GM13977 (cell line): Measurements from ENCODE around the gene XPO5.
"Not testable (repeated sequence)": the region's sequence is repeated elsewhere in the genome, so short reads cannot be mapped to it uniquely, and the experiment has no call there.

Experiments
- DNase-seq: peaks from one replicate; pipeline ENCODE4 v3.0.0; 2012; ENCODE audit warnings: low spot score
- CTCF ChIP-seq: IDR thresholded peaks from 2 replicates; pipeline ENCODE4 v1.5.1; 2012; ENCODE audit warnings: mild to moderate bottlenecking, control low read depth; ENCODE audit not compliant: insufficient read depth; ENCODE audit errors: extremely low read depth, missing control alignments
- in situ Hi-C: fragments of 300-500 bp; cut with MboI; formaldehyde crosslinking; loops from one replicate; pipeline ENCODE4 v1.12.0; 2022; ENCODE audit warnings: low sequenced_read_pairs, low pct_unique_long_range_greater_than_20kb, mixed read lengths, inconsistent platforms; ENCODE audit not compliant: unreplicated experiment

XPO5 gene

DNA sequence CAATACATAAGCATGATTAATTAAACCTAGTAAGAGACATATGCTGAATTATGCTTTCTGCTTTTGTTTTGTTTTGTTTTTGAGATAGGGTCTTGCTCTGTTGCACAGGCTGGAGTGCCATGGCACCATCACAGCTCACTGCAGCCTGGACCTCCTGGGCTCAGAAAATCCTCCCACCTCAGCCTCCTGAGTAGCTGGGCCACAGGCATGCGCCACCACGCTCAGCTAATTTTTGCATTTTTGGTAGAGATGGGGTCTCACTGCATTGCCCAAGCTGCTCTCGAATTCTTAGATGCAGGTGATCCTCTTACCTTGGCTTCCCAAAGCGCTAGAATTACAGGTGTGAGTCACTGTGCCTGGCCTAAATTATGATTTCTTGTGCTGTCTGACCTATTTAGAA is 3.8 kb downstream of the XPO5 start:
- in situ Hi-C loops, result no loop called here
- no peak for TF ChIP-seq CTCF
- no peak for DNase-seq

- in situ Hi-C loops, result no loop called here
- no peak for TF ChIP-seq CTCF
- DNase-seq, result peak; percentile 58
Observed at GRCh38 chr6:43570876-43571441, 4.9 kb downstream of the XPO5 start.

- no peak for DNase-seq
- TF ChIP-seq CTCF, result no peak
- in situ Hi-C loops, result no loop called here
Observed at GRCh38 chr6:43559328-43559727, 16.5 kb downstream of the XPO5 start.

DNA sequence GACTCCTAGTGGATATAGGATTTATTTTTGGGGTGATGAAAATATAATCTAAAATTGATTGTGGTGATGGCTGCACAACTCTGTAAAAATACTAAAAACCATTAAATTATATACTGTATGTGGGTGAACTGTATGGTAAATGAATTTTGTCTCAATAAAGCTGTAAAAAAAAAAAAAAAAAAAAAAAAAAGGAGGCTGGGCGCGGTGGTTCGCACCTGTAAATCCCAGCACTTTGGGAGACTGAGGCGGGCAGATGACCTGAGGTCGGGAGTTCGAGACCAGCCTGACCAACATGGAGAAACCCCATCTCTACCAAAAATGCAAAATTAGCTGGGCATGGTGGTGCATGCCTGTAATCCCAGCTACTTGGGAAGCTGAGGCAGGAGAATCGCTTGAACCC is 18.2 kb downstream of the XPO5 start:
- DNase-seq, in situ Hi-C loops: not testable (repeated sequence)

GRCh38 chr6:43547222-43547621 is 28.6 kb downstream of the XPO5 start:
- no peak for DNase-seq
- in situ Hi-C loops, result no loop called here
- no peak for TF ChIP-seq CTCF

DNA sequence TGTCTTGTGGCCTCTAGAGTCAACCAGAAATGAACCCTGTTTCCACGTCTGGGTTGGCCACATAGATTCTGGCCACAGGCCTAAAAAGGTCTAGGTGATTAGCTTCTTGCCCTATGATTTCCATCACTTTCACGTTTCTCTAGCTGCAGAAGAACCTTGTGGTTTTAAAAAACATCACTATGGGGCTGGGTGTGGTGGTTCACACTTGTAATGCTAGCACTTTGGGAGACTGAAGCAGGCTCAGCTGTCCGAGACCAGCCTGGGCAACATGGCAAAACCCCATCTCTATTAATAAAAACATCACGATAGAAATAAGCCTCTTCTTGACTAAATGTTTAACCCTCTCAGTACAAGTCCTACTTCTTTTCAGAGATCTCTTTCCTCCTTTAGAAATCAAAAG is 31.4 kb downstream of the XPO5 start:
- in situ Hi-C loops, result no loop called here
- TF ChIP-seq CTCF, result no peak
- no peak for DNase-seq

GRCh38 chr6:43541774-43542471 is 33.9 kb downstream of the XPO5 start:
- in situ Hi-C loops, result no loop called here
- DNase-seq, result peak; percentile 52
- TF ChIP-seq CTCF, result no peak
